ENCODE data around the gene RALGAPA1.
"Not testable (repeated sequence)": the region's sequence is repeated elsewhere in the genome, so short reads cannot be mapped to it uniquely, and the experiment has no call there.

Gene RALGAPA1

GRCh38 chr14:35741345-35742031 is 67.6 kb downstream of the RALGAPA1 start:
- H3K4me3 ChIP-seq (ENCODE audit: low read depth, low read length) = no peak overlapping the region
- no peak for TF ChIP-seq CTCF (IDR thresholded peaks at IDR 0.05; ENCODE audit: borderline replicate concordance, insufficient read depth, low read depth, low read length)

- TF ChIP-seq CTCF (IDR thresholded peaks at IDR 0.05; ENCODE audit: borderline replicate concordance, insufficient read depth, low read depth, low read length) = no peak
- no peak overlapping the region for H3K4me3 ChIP-seq (ENCODE audit: low read depth, low read length)
Measured at GRCh38 chr14:35740215-35740614, 68.9 kb downstream of the RALGAPA1 start.

GRCh38 chr14:35735163-35735562 is 73.9 kb downstream of the RALGAPA1 start:
- H3K4me3 ChIP-seq (ENCODE audit: low read depth, low read length) = not testable (repeated sequence)

GRCh38 chr14:35733510-35733909 is 75.6 kb downstream of the RALGAPA1 start:
- H3K4me3 ChIP-seq (ENCODE audit: low read depth, low read length) = not testable (repeated sequence)

GRCh38 chr14:35730871-35731270 is 78.2 kb downstream of the RALGAPA1 start:
- TF ChIP-seq CTCF (IDR thresholded peaks at IDR 0.05; ENCODE audit: borderline replicate concordance, insufficient read depth, low read depth, low read length) = no peak
- no peak overlapping the region for H3K4me3 ChIP-seq (ENCODE audit: low read depth, low read length)

- no peak for TF ChIP-seq CTCF (IDR thresholded peaks at IDR 0.05; ENCODE audit: borderline replicate concordance, insufficient read depth, low read depth, low read length)
- no peak overlapping the region for H3K4me3 ChIP-seq (ENCODE audit: low read depth, low read length)
Measured at GRCh38 chr14:35727764-35728163, 81.3 kb downstream of the RALGAPA1 start.

GRCh38 chr14:35725930-35726329 is 83.2 kb downstream of the RALGAPA1 start:
- TF ChIP-seq CTCF (IDR thresholded peaks at IDR 0.05; ENCODE audit: borderline replicate concordance, insufficient read depth, low read depth, low read length) = no peak
- H3K4me3 ChIP-seq (ENCODE audit: low read depth, low read length) = no peak overlapping the region

GRCh38 chr14:35715079-35715478 is 94.0 kb downstream of the RALGAPA1 start:
- H3K4me3 ChIP-seq (ENCODE audit: low read depth, low read length) = no peak overlapping the region
- no peak for TF ChIP-seq CTCF (IDR thresholded peaks at IDR 0.05; ENCODE audit: borderline replicate concordance, insufficient read depth, low read depth, low read length)

Measured in GM12875 (cell line).